OCI-LY1 (cell line): ENCODE results near the gene ANK3.

Experiments used
- H2AFZ ChIP-seq: fragments of 200-600 bp; sonication (generic), shearing (Covaris generic); 2 replicates; pipeline ENCODE4 v1.6.0; 2014; ENCODE audit warnings: antibody characterized with exemption, mild to moderate bottlenecking, low read length
- H3F3A ChIP-seq: fragments of 200-600 bp; sonication (generic), shearing (Covaris generic); 2 replicates; pipeline ENCODE4 v1.6.0; 2014; ENCODE audit warnings: mild to moderate bottlenecking, antibody characterized with exemption, low read length, moderate library complexity; ENCODE audit not compliant: insufficient read depth
- H3K27ac ChIP-seq: fragments of 200-600 bp; sonication (generic); 2 replicates; pipeline ENCODE4 v1.5.1; 2014; ENCODE audit warnings: low read length, mixed run types, mild to moderate bottlenecking, low read depth; ENCODE audit not compliant: poor library complexity, severe bottlenecking
- H3K27me3 ChIP-seq: fragments of 200-600 bp; sonication (generic); 2 replicates; pipeline ENCODE4 v1.6.0; 2014; ENCODE audit warnings: antibody characterized with exemption, mild to moderate bottlenecking, low read length, moderate library complexity; ENCODE audit not compliant: insufficient read depth
- H3K36me3 ChIP-seq: fragments of 200-600 bp; sonication (generic); 2 replicates; pipeline ENCODE4 v1.6.1; 2014; ENCODE audit warnings: mild to moderate bottlenecking, antibody characterized with exemption, low read length, moderate library complexity, mixed read lengths; ENCODE audit not compliant: insufficient read depth
- H3K4me1 ChIP-seq: fragments of 200-600 bp; sonication (generic); 2 replicates; pipeline ENCODE4 v1.5.1; 2014; ENCODE audit warnings: mild to moderate bottlenecking, low read length, moderate library complexity; ENCODE audit not compliant: insufficient read depth, severe bottlenecking
- H3K4me2 ChIP-seq: fragments of 200-600 bp; sonication (generic), shearing (Covaris generic); 2 replicates; pipeline ENCODE4 v1.6.1; 2014; ENCODE audit warnings: low read length
- H3K4me3 ChIP-seq: fragments of 200-600 bp; sonication (generic); 2 replicates; pipeline ENCODE4 v1.5.1; 2014; ENCODE audit warnings: low read length, low read depth, mild to moderate bottlenecking, mixed read lengths; ENCODE audit not compliant: poor library complexity, severe bottlenecking
- H3K79me2 ChIP-seq: fragments of 200-600 bp; shearing (Covaris generic); 2 replicates; pipeline ENCODE4 v1.6.1; 2016; ENCODE audit warnings: mixed run types, low read length, mixed read lengths; ENCODE audit not compliant: insufficient read depth
- H3K9ac ChIP-seq: fragments of 200-600 bp; sonication (generic), shearing (Covaris generic); 2 replicates; pipeline ENCODE4 v1.6.1; 2014; ENCODE audit warnings: mild to moderate bottlenecking, low read length, mixed read lengths
- H3K9me2 ChIP-seq: fragments of 200-600 bp; sonication (generic), shearing (Covaris generic); 2 replicates; pipeline ENCODE4 v1.6.1; 2014; ENCODE audit warnings: low read depth, mild to moderate bottlenecking, low read length, mixed read lengths
- H3K9me3 ChIP-seq: fragments of 200-600 bp; shearing (Covaris generic); 2 replicates; pipeline ENCODE4 v1.6.1; 2014; ENCODE audit warnings: low read length, mixed read lengths
- H4K20me1 ChIP-seq: fragments of 200-600 bp; sonication (generic), shearing (Covaris generic); 2 replicates; pipeline ENCODE4 v1.6.0; 2016; ENCODE audit warnings: mild to moderate bottlenecking, low read length; ENCODE audit not compliant: insufficient read depth
- CTCF ChIP-seq: fragments of 200-600 bp; sonication (generic), shearing (Covaris generic); IDR thresholded peaks from 2 replicates; pipeline ENCODE4 v1.5.1; 2017; ENCODE audit warnings: mild to moderate bottlenecking, antibody characterized with exemption, low read length, moderate library complexity, mixed read lengths
- EZH2 ChIP-seq: fragments of 200-600 bp; sonication (generic), shearing (Covaris generic); IDR thresholded peaks from 2 replicates; pipeline ENCODE4 v1.8.0; 2017; ENCODE audit warnings: borderline replicate concordance, mixed run types, mild to moderate bottlenecking, antibody characterized with exemption, low read length, moderate library complexity, mixed read lengths

Gene ANK3

GRCh38 chr10:60299961-60300883, 89.5 kb downstream of the ANK3 start:
- H4K20me1 ChIP-seq = no peaks in the 10 kb centered on the region
- no peaks in the 10 kb centered on the region for H3K36me3 ChIP-seq
- TF ChIP-seq EZH2 = no peak
- no peak for TF ChIP-seq CTCF
- H2AFZ ChIP-seq = no peak overlapping the region
- H3K4me1 ChIP-seq = peaks cover 10% of the 10 kb centered on the region
- H3K9me3 ChIP-seq = no peaks in the 10 kb centered on the region
- H3K27ac ChIP-seq = no peak overlapping the region
- H3K4me3 ChIP-seq = no peak overlapping the region
- H3K27me3 ChIP-seq = no peaks in the 10 kb centered on the region
- H3K79me2 ChIP-seq = peaks cover 12% of the 10 kb centered on the region; the same call in 1 of the 2 replicates
- H3K9ac ChIP-seq = no peak overlapping the region
- H3K9me2 ChIP-seq = no peaks in the 10 kb centered on the region
- H3K4me2 ChIP-seq = no peak overlapping the region
- H3F3A ChIP-seq = no peaks in the 10 kb centered on the region

- Histone ChIP-seq H3K9me2 (no peaks in the 10 kb centered on the region), H4K20me1 (no peaks in the 10 kb centered on the region), H3K9me3 (no peaks in the 10 kb centered on the region), H3K4me1 (peaks cover 18% of the 10 kb centered on the region), H3K27ac (no peak overlapping the region), H3F3A (no peaks in the 10 kb centered on the region), H3K36me3 (no peaks in the 10 kb centered on the region), H3K79me2 (peaks cover 15% of the 10 kb centered on the region; the same call in 1 of the 2 replicates), H3K4me2 (no peak overlapping the region), H3K4me3 (no peak overlapping the region), H3K9ac (no peak overlapping the region), H2AFZ (no peak overlapping the region), H3K27me3 (no peaks in the 10 kb centered on the region)
- TF ChIP-seq CTCF = no peak
- TF ChIP-seq EZH2 = no peak
Measured at GRCh38 chr10:60299390-60299778, 90.3 kb downstream of the ANK3 start.

- Histone ChIP-seq H3K27me3 (no peaks in the 10 kb centered on the region), H4K20me1 (no peaks in the 10 kb centered on the region), H3K9ac (no peak overlapping the region), H3K36me3 (no peaks in the 10 kb centered on the region), H3K79me2 (peaks cover 20% of the 10 kb centered on the region; the same call in 1 of the 2 replicates), H3K27ac (no peak overlapping the region), H3K9me3 (no peaks in the 10 kb centered on the region), H3K9me2 (no peaks in the 10 kb centered on the region), H3K4me1 (peaks cover 25% of the 10 kb centered on the region), H3F3A (no peaks in the 10 kb centered on the region), H3K4me2 (no peak overlapping the region), H3K4me3 (no peak overlapping the region), H2AFZ (no peak overlapping the region)
- TF ChIP-seq EZH2 (no peak), CTCF (no peak)
Measured at GRCh38 chr10:60298408-60299389, 91.0 kb downstream of the ANK3 start.
